Measurements from ENCODE around the gene FLNC. TPM values are rescaled to one million over a fixed set of nuclear protein-coding genes. Genes with fewer than 3 reads are reported as not detected.

Gene FLNC
- total RNA-seq, 1 donor from 2014 or later = 184 TPM

- H3K4me3 Mint-ChIP-seq = no peak overlapping the region
These were observed 65.1 kb downstream of the FLNC start for GRCh38 chr7:128895320-128895719.

DNA sequence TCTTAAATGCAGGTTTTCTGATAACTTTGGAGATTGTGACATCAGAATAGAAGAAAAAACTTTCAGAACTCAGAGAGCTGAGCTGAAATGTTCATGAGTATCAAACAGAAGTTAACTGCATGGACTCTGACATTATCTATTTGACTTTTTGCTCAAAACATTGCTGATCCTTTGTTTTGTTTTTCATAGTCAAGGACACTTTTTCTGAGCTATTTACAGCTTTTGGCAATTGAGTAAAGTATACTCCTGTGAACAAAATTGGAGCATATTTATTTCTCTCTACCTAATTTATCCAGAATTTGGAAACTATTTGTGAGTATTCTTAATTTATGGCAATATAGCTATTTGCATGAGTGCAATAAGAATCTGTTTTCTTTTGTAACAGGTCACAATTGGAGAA lies 69.2 kb downstream of the FLNC start:
- Mint-ChIP-seq H3K4me1 (no peaks in the 10 kb centered on the region), H3K9me3 (peaks cover 16% of the 10 kb centered on the region)
- no peak for DNase-seq (ENCODE audit: low spot score in 2 of 2, unreplicated experiment in 2 of 2)

More at GRCh38 chr7:128895320-128895719, 65.1 kb downstream of the FLNC start:
- Mint-ChIP-seq H3K4me1 (no peaks in the 10 kb centered on the region), H3K36me3 (peaks cover 9% of the 10 kb centered on the region), H3K9me3 (peaks cover 11% of the 10 kb centered on the region), H3K27ac (no peak overlapping the region), H3K27me3 (ENCODE audit: low read depth) (peaks cover 10% of the 10 kb centered on the region)
- TF ChIP-seq CTCF (IDR thresholded peaks at IDR 0.05; ENCODE audit: unreplicated experiment) = no peak
- DNase-seq (ENCODE audit: low spot score in 2 of 2, unreplicated experiment in 2 of 2) = no peak

GRCh38 chr7:128900237-128900636 lies 70.0 kb downstream of the FLNC start:
- no peaks in the 10 kb centered on the region for H3K4me1 Mint-ChIP-seq
- H3K27ac Mint-ChIP-seq = no peak overlapping the region
- H3K27me3 Mint-ChIP-seq (ENCODE audit: low read depth) = peaks cover 1% of the 10 kb centered on the region
- H3K9me3 Mint-ChIP-seq = peaks cover 16% of the 10 kb centered on the region
- H3K36me3 Mint-ChIP-seq = peaks cover 24% of the 10 kb centered on the region
- H3K4me3 Mint-ChIP-seq = no peak overlapping the region
- no peak for DNase-seq (ENCODE audit: low spot score in 2 of 2, unreplicated experiment in 2 of 2)
- TF ChIP-seq CTCF (IDR thresholded peaks at IDR 0.05; ENCODE audit: unreplicated experiment) = no peak

More for the DNA sequence above, 69.2 kb downstream of the FLNC start:
- H3K27me3 Mint-ChIP-seq (ENCODE audit: low read depth) = no peaks in the 10 kb centered on the region
- no peak overlapping the region for H3K27ac Mint-ChIP-seq
- peaks cover 24% of the 10 kb centered on the region for H3K36me3 Mint-ChIP-seq
- TF ChIP-seq CTCF (IDR thresholded peaks at IDR 0.05; ENCODE audit: unreplicated experiment) = no peak
- H3K4me3 Mint-ChIP-seq = no peak overlapping the region

GRCh38 chr7:128902761-128903585 lies 72.8 kb downstream of the FLNC start:
- no peak overlapping the region for H3K4me3 Mint-ChIP-seq
- no peak for TF ChIP-seq CTCF (IDR thresholded peaks at IDR 0.05; ENCODE audit: unreplicated experiment)
- H3K36me3 Mint-ChIP-seq = peaks cover 21% of the 10 kb centered on the region
- H3K27ac Mint-ChIP-seq = no peak overlapping the region
- H3K4me1 Mint-ChIP-seq = no peaks in the 10 kb centered on the region
- H3K27me3 Mint-ChIP-seq (ENCODE audit: low read depth) = peaks cover 15% of the 10 kb centered on the region
- H3K9me3 Mint-ChIP-seq = peaks cover 12% of the 10 kb centered on the region
- no peak for DNase-seq (ENCODE audit: low spot score in 2 of 2, unreplicated experiment in 2 of 2)

- H3K4me1 Mint-ChIP-seq = no peaks in the 10 kb centered on the region
- no peak overlapping the region for H3K27ac Mint-ChIP-seq
- peaks cover 17% of the 10 kb centered on the region for H3K36me3 Mint-ChIP-seq
- peaks cover 17% of the 10 kb centered on the region for H3K27me3 Mint-ChIP-seq (ENCODE audit: low read depth)
- no peak for DNase-seq (ENCODE audit: low spot score in 2 of 2, unreplicated experiment in 2 of 2)
- peaks cover 7% of the 10 kb centered on the region for H3K9me3 Mint-ChIP-seq
- no peak for TF ChIP-seq CTCF (IDR thresholded peaks at IDR 0.05; ENCODE audit: unreplicated experiment)
- no peak overlapping the region for H3K4me3 Mint-ChIP-seq
These were observed 73.6 kb downstream of the FLNC start for GRCh38 chr7:128903621-128904361.
